GM12878 (cell line): ENCODE measurements around the gene SH3GL3. TPM values are rescaled to one million over a fixed set of nuclear protein-coding genes. Genes with fewer than 3 reads are reported as not detected.

Source experiments
- ATAC-seq: fragments of 200-7000 bp; cut with Tn5 transposase; 3 replicates; pipeline ENCODE4 v1.9.1; 2020; ENCODE audit warnings: mild to moderate bottlenecking, moderate library complexity
- BruUV-seq: library from RNA; stranded (reverse); fragments of 400-500 nt; replicated peaks from 2 replicates; lab custom pipeline; 2021; lab: Mats Ljungman, UMichigan
- CTCF ChIA-PET: fragments of 300-600 bp; sonication (Branson Sonifier 250); formaldehyde crosslinking; extraction: SDS; loops from one replicate; lab custom pipeline; 2021; ENCODE audit warnings: inconsistent platforms; lab: Yijun Ruan, JAX
- POLR2A ChIA-PET: fragments of 350-600 bp; formaldehyde crosslinking; extraction: SDS; loops from one replicate; lab custom pipeline; 2021; ENCODE audit warnings: inconsistent platforms; lab: Charles Lee
- RAD21 ChIA-PET: fragments of 300-600 bp; sonication (Branson Sonifier 250); formaldehyde crosslinking; loops from one replicate; lab custom pipeline; 2023; ENCODE audit warnings: antibody characterized with exemption; ENCODE audit not compliant: unreplicated experiment; lab: Charles Lee
- SMC1A ChIA-PET: fragments of 300-600 bp; sonication (Branson Sonifier 250); formaldehyde crosslinking; loops from one replicate; lab custom pipeline; 2023; ENCODE audit not compliant: unreplicated experiment, uncharacterized antibody; lab: Charles Lee
- DNase-seq: peaks from one replicate; pipeline ENCODE4 v3.0.0-alpha.2; 2011; ENCODE audit warnings: low read depth, low spot score
- FAIRE-seq: peaks from 3 replicates; lab custom pipeline; 2011; peaks lifted over from hg19 to GRCh38; lab: Jason Lieb, UNC
- H2AFZ ChIP-seq: 2 replicates; pipeline ENCODE4 v1.6.0; 2011; ENCODE audit warnings: low read depth, low read length, control low read depth; ENCODE audit not compliant: control insufficient read depth
- H3K27ac ChIP-seq: 2 replicates; pipeline ENCODE4 v1.5.1; 2011; ENCODE audit warnings: control low read depth; ENCODE audit not compliant: control insufficient read depth, insufficient read depth
- H3K27me3 ChIP-seq, 2 experiments: replicated peaks in 1 of 2; 2 replicates each; pipeline versions ENCODE4 v1.6.0 to v1.6.1; 2011; ENCODE audit warnings: low read length in 1 of 2; ENCODE audit not compliant: control insufficient read depth in 2 of 2, insufficient read depth in 2 of 2
- H3K36me3 ChIP-seq, 2 experiments: 2 replicates each; pipeline ENCODE4 v1.5.1; 2011; ENCODE audit warnings: low read length in 1 of 2; ENCODE audit not compliant: control insufficient read depth in 2 of 2, insufficient read depth in 2 of 2
- H3K4me1 ChIP-seq: 2 replicates; pipeline ENCODE4 v1.6.1; 2011; ENCODE audit warnings: mild to moderate bottlenecking, low read length, moderate library complexity, mixed read lengths; ENCODE audit not compliant: control insufficient read depth, insufficient read depth
- H3K4me2 ChIP-seq: 2 replicates; pipeline ENCODE4 v1.6.0; 2011; ENCODE audit warnings: control low read depth; ENCODE audit not compliant: control insufficient read depth, insufficient read depth
- H3K4me3 ChIP-seq: fragments of 200-600 bp; sonication (generic); 2 replicates; pipeline ENCODE4 v1.5.1; 2016
- H3K79me2 ChIP-seq: 2 replicates; pipeline ENCODE4 v1.6.0; 2011; ENCODE audit warnings: low read length; ENCODE audit not compliant: control insufficient read depth, insufficient read depth
- H3K9ac ChIP-seq: 2 replicates; pipeline ENCODE4 v1.8.0; 2011; ENCODE audit warnings: low read length, control low read depth, mixed read lengths; ENCODE audit not compliant: control insufficient read depth, insufficient read depth
- H3K9me3 ChIP-seq: replicated peaks from 3 replicates; pipeline ENCODE4 v1.5.1; 2011; ENCODE audit warnings: mild to moderate bottlenecking, low read length; ENCODE audit not compliant: control insufficient read depth, insufficient read depth
- H4K20me1 ChIP-seq: 2 replicates; pipeline ENCODE4 v1.6.0; 2011; ENCODE audit not compliant: control insufficient read depth, insufficient read depth
- CBX3 ChIP-seq: fragments of 200-600 bp; sonication (generic); IDR thresholded peaks from 2 replicates; pipeline ENCODE4 v1.6.1; 2016; ENCODE audit warnings: low read depth, borderline replicate concordance
- KDM1A ChIP-seq: fragments of 200-600 bp; sonication (generic); IDR thresholded peaks from 2 replicates; pipeline ENCODE4 v1.6.1; 2016; ENCODE audit warnings: borderline replicate concordance
- MTA2 ChIP-seq: fragments of 450-650 bp; IDR thresholded peaks from 2 replicates; pipeline ENCODE4 v1.6.1; 2016; ENCODE audit warnings: low read depth, mild to moderate bottlenecking, moderate library complexity
- SUZ12 ChIP-seq: fragments of 200-600 bp; sonication (generic); IDR thresholded peaks from one replicate; pipeline ENCODE4 v1.6.1; 2018; ENCODE audit warnings: antibody characterized with exemption, mild to moderate bottlenecking; ENCODE audit not compliant: unreplicated experiment
- TBL1XR1 ChIP-seq: IDR thresholded peaks from 2 replicates; pipeline ENCODE4 v1.6.1; 2012; ENCODE audit warnings: low read depth, low read length, improper control_type of control experiment
- YBX1 ChIP-seq: fragments of 450-650 bp; IDR thresholded peaks from 2 replicates; pipeline ENCODE4 v1.6.1; 2016; ENCODE audit warnings: antibody characterized with exemption
- WGBS: methylation state at CpG from one replicate; pipeline ENCODE4 v1.1.6; 2016; ENCODE audit warnings: low lambda C conversion rate; ENCODE audit not compliant: insufficient replicate concordance, insufficient coverage; ENCODE audit errors: missing lambda C conversion rate; 5-methylcytosine and 5-hydroxymethylcytosine counted together
- in situ Hi-C: fragments of 300-500 bp; cut with MboI; formaldehyde crosslinking; loops from 9 replicates; pipeline ENCODE4 v1.14.3; 2018; ENCODE audit warnings: mixed read lengths
- intact Hi-C: fragments of 100-400 bp; cut with micrococcal nuclease; formaldehyde crosslinking; loops from one replicate; pipeline ENCODE4 v1.14.2; 2022; ENCODE audit not compliant: unreplicated experiment
- polyA plus RNA-seq, 11 experiments: library from polyadenylated mRNA; depleted of rRNA in 4 of 11; unstranded in 6 of 11; stranded (reverse) in 5 of 11; fragments of >200 nt; fragmentation: Nextera tagmentation in 4 of 11; fragmentation: Illumina TruSeq in 1 of 11; extraction: Ambion mirVana in 4 of 11; extraction: Trizol in 1 of 11; gene quantifications; 1 replicate in 1 of 11; 2 replicates in 10 of 11; pipeline versions ENCODE4 v1.2.1 to v1.2.3, GENCODE V29; 2011 to 2016; ENCODE audit warnings: inconsistent platforms in 2 of 11, missing spikeins in 2 of 11, low read depth in 1 of 11
- total RNA-seq, 4 experiments: library from RNA; depleted of rRNA in 3 of 4; stranded (reverse); fragments of >200 nt in 3 of 4; fragmentation: Illumina TruSeq in 1 of 4; extraction: Trizol in 1 of 4; gene quantifications; 2 replicates each; pipeline versions ENCODE4 v1.2.1 to v1.2.3, GENCODE V29; 2013 to 2021
- TF ChIP-seq, protein P1 (sequence below): fragments of 450-650 bp; IDR thresholded peaks from 2 replicates; pipeline ENCODE4 v1.6.1; 2014; ENCODE audit warnings: mild to moderate bottlenecking
- TF ChIP-seq, protein P2 (sequence below): IDR thresholded peaks from 2 replicates; pipeline ENCODE4 v1.6.1; 2011; ENCODE audit warnings: borderline replicate concordance, low read depth, mild to moderate bottlenecking, moderate library complexity, low read length; ENCODE audit not compliant: insufficient read depth, poor library complexity, severe bottlenecking
- TF ChIP-seq, protein P3 (sequence below): fragments of 450-650 bp; formaldehyde crosslinking; IDR thresholded peaks from 2 replicates; pipeline ENCODE4 v1.4.0; 2022; ENCODE audit warnings: mild to moderate bottlenecking, moderate library complexity
- TF ChIP-seq, protein P4 (sequence below): IDR thresholded peaks from 2 replicates; pipeline ENCODE4 v1.6.1; 2011; ENCODE audit warnings: low read depth, mild to moderate bottlenecking, low read length, moderate library complexity, borderline replicate concordance; ENCODE audit errors: extremely low read depth

The SH3GL3 gene
- total and polyA plus RNA-seq, 10 of the 15 experiments (the other 5 are each of a cell fraction or from before 2014, with no cell fraction given) = not detected

DNA sequence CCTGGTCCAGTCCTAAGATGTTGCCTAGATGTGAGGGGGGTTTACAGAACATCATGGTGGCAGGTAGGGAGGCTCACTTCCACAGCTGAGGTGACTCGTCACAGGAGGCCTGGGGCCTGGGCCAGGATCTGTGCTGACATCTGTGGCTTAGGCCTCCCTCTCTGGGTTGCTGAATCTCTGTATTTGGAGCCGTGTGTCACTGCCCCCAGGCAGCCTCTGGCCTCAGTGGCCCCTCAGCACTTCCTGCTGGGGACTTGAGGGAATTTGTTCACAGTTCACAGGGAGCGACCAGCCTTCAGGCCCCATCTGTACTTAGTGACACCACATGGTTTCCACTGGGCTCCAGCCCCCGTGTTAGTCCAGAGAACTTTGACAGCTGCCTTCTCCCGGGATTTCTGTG is 165.1 kb downstream of the SH3GL3 start (continued):
- TF ChIP-seq, protein P1, sequence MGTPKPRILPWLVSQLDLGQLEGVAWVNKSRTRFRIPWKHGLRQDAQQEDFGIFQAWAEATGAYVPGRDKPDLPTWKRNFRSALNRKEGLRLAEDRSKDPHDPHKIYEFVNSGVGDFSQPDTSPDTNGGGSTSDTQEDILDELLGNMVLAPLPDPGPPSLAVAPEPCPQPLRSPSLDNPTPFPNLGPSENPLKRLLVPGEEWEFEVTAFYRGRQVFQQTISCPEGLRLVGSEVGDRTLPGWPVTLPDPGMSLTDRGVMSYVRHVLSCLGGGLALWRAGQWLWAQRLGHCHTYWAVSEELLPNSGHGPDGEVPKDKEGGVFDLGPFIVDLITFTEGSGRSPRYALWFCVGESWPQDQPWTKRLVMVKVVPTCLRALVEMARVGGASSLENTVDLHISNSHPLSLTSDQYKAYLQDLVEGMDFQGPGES = no peak
- TF ChIP-seq YBX1 (no peak), KDM1A (no peak), MTA2 (no peak), SUZ12 (no peak)

DNA sequence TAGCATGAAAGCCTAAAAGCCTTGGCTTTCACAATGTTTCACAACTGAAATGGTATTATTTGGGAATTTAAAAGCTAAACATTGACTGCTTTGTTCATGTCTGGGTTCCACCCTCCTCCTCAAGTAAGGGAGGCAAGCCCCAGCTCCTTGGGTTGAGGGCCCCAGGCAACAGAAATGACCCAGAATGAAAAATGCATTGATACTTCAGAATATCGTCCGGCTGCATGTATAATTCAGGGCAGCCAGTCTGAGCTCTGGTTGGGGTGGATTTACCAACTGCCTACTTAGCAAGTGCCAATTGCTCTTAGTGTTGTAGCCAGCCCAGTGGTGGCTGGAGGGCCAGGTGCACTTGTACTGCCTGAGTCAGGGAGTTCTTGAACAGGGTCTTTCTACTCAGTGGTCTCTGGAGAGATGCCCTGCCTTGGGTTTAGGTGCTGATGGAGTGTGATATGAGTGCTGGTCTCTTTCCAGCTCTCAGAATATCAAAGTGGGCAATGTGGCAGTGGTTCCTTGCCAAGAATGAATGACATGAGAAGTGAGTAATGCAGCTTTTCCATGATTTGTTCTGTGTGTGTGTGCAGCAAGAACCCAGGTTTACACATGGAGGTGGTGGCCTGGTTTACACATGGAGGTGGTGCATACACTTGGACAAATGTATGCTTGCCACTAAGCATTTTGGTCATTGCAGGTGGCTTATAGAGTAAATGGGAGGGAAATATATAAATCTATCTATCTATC is 165.9 kb downstream of the SH3GL3 start:
- POLR2A ChIA-PET = no interaction called here
- DNase-seq = no peak
- BruUV-seq = no TSS peak
- Histone ChIP-seq H3K4me1 (no peaks in the 10 kb centered on the region), H3K36me3 (no peaks in the 10 kb centered on the region), H3K9ac (no peak overlapping the region), H4K20me1 (no peaks in the 10 kb centered on the region), H3K4me3 (no peak overlapping the region), H3K27me3 (no peaks in the 10 kb centered on the region), H3K9me3 (no peaks in the 10 kb centered on the region), H3K27ac (no peak overlapping the region), H2AFZ (no peak overlapping the region), H3K79me2 (no peaks in the 10 kb centered on the region), H3K4me2 (no peak overlapping the region)
- in situ Hi-C loops (no loop called here), intact Hi-C loops (no loop called here)
- SMC1A ChIA-PET = no interaction called here
- ATAC-seq = no peak
- no peak for TF ChIP-seq CBX3
- TF ChIP-seq, protein P2, sequence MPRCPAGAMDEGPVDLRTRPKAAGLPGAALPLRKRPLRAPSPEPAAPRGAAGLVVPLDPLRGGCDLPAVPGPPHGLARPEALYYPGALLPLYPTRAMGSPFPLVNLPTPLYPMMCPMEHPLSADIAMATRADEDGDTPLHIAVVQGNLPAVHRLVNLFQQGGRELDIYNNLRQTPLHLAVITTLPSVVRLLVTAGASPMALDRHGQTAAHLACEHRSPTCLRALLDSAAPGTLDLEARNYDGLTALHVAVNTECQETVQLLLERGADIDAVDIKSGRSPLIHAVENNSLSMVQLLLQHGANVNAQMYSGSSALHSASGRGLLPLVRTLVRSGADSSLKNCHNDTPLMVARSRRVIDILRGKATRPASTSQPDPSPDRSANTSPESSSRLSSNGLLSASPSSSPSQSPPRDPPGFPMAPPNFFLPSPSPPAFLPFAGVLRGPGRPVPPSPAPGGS = no peak
- no peak for TF ChIP-seq TBL1XR1
- TF ChIP-seq, protein P3, sequence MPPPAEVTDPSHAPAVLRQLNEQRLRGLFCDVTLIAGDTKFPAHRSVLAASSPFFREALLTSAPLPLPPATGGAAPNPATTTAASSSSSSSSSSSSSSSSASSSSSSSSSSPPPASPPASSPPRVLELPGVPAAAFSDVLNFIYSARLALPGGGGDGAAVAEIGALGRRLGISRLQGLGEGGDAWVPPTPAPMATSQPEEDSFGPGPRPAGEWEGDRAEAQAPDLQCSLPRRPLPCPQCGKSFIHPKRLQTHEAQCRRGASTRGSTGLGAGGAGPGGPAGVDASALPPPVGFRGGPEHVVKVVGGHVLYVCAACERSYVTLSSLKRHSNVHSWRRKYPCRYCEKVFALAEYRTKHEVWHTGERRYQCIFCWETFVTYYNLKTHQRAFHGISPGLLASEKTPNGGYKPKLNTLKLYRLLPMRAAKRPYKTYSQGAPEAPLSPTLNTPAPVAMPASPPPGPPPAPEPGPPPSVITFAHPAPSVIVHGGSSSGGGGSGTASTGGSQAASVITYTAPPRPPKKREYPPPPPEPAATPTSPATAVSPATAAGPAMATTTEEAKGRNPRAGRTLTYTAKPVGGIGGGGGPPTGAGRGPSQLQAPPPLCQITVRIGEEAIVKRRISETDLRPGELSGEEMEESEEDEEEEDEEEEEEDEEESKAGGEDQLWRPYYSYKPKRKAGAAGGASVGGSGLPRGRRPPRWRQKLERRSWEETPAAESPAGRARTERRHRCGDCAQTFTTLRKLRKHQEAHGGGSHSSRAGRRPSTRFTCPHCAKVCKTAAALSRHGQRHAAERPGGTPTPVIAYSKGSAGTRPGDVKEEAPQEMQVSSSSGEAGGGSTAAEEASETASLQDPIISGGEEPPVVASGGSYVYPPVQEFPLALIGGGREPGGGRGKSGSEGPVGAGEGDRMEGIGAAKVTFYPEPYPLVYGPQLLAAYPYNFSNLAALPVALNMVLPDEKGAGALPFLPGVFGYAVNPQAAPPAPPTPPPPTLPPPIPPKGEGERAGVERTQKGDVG = no peak
- TF ChIP-seq, protein P4, sequence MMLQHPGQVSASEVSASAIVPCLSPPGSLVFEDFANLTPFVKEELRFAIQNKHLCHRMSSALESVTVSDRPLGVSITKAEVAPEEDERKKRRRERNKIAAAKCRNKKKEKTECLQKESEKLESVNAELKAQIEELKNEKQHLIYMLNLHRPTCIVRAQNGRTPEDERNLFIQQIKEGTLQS = no peak
- no peak for FAIRE-seq
- RAD21 ChIA-PET = no interaction called here
- CTCF ChIA-PET = no interaction called here
- 87% methylated on average over 2 of the region's 2 CpGs for WGBS
